Suprapubic skin (tissue), 4 donors: ENCODE results near the gene GDF2. TPM values are rescaled to one million over a fixed set of nuclear protein-coding genes. Genes with fewer than 3 reads are reported as not detected.
A peak's percentile ranks its signal among the peaks of the same experiment; 100 is the strongest.

Source experiments
- DNase-seq, 2 donors: peaks; one replicate each; pipeline ENCODE4 v3.0.0-alpha.2; 2019; ENCODE audit warnings: low spot score in 2 of 2
- H3K27ac ChIP-seq: fragments of 200-600 bp; sonication (generic); one replicate; pipeline ENCODE4 v1.5.1; 2019
- H3K27me3 ChIP-seq: fragments of 200-600 bp; sonication (generic); one replicate; pipeline ENCODE4 v1.5.1; 2019
- H3K36me3 ChIP-seq: fragments of 200-600 bp; sonication (generic); one replicate; pipeline ENCODE4 v1.5.1; 2019
- H3K4me1 ChIP-seq: fragments of 200-600 bp; sonication (generic); one replicate; pipeline ENCODE4 v1.5.1; 2019
- H3K4me3 ChIP-seq: fragments of 200-600 bp; sonication (generic); one replicate; pipeline ENCODE4 v1.5.1; 2019; ENCODE audit warnings: mild to moderate bottlenecking
- H3K9me3 ChIP-seq: fragments of 200-600 bp; sonication (generic); one replicate; pipeline ENCODE4 v1.5.1; 2019
- CTCF ChIP-seq, 2 donors: fragments of 200-600 bp in 1 of 2; fragments of 450-650 bp in 1 of 2; sonication (generic) in 1 of 2; IDR thresholded peaks; one replicate each; pipeline ENCODE4 v1.5.1; 2016 to 2019; ENCODE audit warnings: antibody characterized with exemption in 2 of 2, mild to moderate bottlenecking in 1 of 2, moderate library complexity in 1 of 2
- EP300 ChIP-seq: sonication (generic); formaldehyde crosslinking; IDR thresholded peaks from one replicate; pipeline ENCODE4 v1.6.1; 2017; ENCODE audit warnings: antibody characterized with exemption
- POLR2A ChIP-seq, 2 donors: fragments of 450-650 bp; IDR thresholded peaks; one replicate each; pipeline ENCODE4 v1.6.1; 2017; ENCODE audit warnings: antibody characterized with exemption in 2 of 2, mild to moderate bottlenecking in 2 of 2, moderate library complexity in 2 of 2
- POLR2AphosphoS5 ChIP-seq, 3 donors: sonication (generic); formaldehyde crosslinking; IDR thresholded peaks; one replicate each; pipeline ENCODE4 v1.6.1; 2017; ENCODE audit warnings: antibody characterized with exemption in 3 of 3
- WGBS: methylation state at CpG from one replicate; pipeline ENCODE4 v1.1.5; 2018; 5-methylcytosine and 5-hydroxymethylcytosine counted together
- total RNA-seq, 4 donors: library from RNA; depleted of rRNA; stranded (reverse); fragments of >200 nt; gene quantifications; one replicate each; pipeline ENCODE4 v1.1.0, GENCODE V29; 2016

Gene GDF2
- total RNA-seq, 4 donors from 2014 or later, result not detected

- H3K4me3 ChIP-seq, result no peak overlapping the region
- peaks cover 5% of the 10 kb centered on the region for H3K4me1 ChIP-seq
- H3K27me3 ChIP-seq, result peaks cover 29% of the 10 kb centered on the region
- no peak overlapping the region for H3K27ac ChIP-seq
- no peak for DNase-seq
- no peaks in the 10 kb centered on the region for H3K36me3 ChIP-seq
- no peaks in the 10 kb centered on the region for H3K9me3 ChIP-seq
- WGBS, result 70% methylated on average over 1 of the region's 2 CpGs
- TF ChIP-seq POLR2A (IDR thresholded peaks at IDR 0.05), result no peak
- no peak for TF ChIP-seq EP300
- TF ChIP-seq POLR2AphosphoS5 (IDR thresholded peaks at IDR 0.05), result no peak
- TF ChIP-seq CTCF (IDR thresholded peaks at IDR 0.05), result no peak
Observed at GRCh38 chr10:47305566-47305965, 16.7 kb upstream of the GDF2 start.

DNA sequence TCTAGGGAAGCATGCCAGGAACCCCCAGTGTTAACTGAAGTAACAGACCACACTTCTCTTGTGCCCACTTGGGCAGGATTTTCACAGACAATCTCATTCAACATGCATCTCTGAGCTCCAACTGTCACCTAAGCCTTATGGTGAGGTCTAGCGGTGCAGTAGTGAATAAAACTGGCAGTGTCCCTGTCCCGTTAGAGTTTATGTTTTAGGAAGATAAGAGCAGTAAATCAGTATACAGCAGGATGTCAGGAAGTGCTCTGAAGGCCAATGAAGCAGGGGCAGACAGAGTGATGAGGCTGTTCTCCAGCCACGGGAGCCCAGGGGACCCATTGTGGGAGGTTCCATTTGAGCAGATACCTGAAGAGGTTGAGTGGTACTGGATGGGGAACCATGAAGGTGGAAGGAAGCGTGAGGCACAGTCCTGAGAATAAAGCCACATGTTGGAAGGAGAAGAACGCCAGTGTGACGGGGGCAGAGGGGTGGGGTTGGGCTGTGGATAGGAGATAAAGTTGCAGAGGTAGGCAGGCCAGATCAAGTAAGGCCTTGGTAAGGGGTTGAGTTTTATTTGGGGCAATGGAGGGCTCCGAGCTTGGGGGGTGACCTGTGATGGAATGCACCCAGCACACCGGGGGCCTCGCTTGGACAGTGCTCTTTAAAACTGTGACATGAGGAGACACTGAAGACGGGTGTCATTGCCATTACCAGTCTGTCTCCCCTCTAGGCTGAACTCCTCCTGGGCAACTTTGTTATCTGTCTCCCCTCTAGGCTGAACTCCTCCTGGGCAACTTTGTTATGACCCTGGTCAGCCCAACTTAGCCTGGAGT is 15.7 kb upstream of the GDF2 start:
- TF ChIP-seq POLR2AphosphoS5 (IDR thresholded peaks at IDR 0.05) (no peak), EP300 (no peak), POLR2A (IDR thresholded peaks at IDR 0.05) (no peak), CTCF (IDR thresholded peaks at IDR 0.05) (no peak)
- no peak overlapping the region for H3K4me3 ChIP-seq
- 75% methylated on average over 10 of the region's 10 CpGs for WGBS
- peaks cover 1% of the 10 kb centered on the region for H3K4me1 ChIP-seq
- no peak overlapping the region for H3K27ac ChIP-seq
- H3K9me3 ChIP-seq, result no peaks in the 10 kb centered on the region
- DNase-seq, result no peak
- no peaks in the 10 kb centered on the region for H3K36me3 ChIP-seq
- peaks cover 19% of the 10 kb centered on the region for H3K27me3 ChIP-seq

GRCh38 chr10:47307381-47307780 is 14.9 kb upstream of the GDF2 start:
- peaks cover 9% of the 10 kb centered on the region for H3K4me1 ChIP-seq
- 96% methylated on average over 3 of the region's 3 CpGs for WGBS
- H3K36me3 ChIP-seq, result no peaks in the 10 kb centered on the region
- peaks cover 12% of the 10 kb centered on the region for H3K27me3 ChIP-seq
- no peak for DNase-seq
- H3K4me3 ChIP-seq, result no peak overlapping the region
- TF ChIP-seq POLR2AphosphoS5 (IDR thresholded peaks at IDR 0.05) (no peak), POLR2A (IDR thresholded peaks at IDR 0.05) (no peak), CTCF (IDR thresholded peaks at IDR 0.05) (no peak), EP300 (no peak)
- H3K9me3 ChIP-seq, result no peaks in the 10 kb centered on the region
- no peak overlapping the region for H3K27ac ChIP-seq

GRCh38 chr10:47308775-47309174 is 13.5 kb upstream of the GDF2 start:
- Histone ChIP-seq H3K27ac (no peak overlapping the region), H3K27me3 (peaks cover 8% of the 10 kb centered on the region), H3K9me3 (no peaks in the 10 kb centered on the region), H3K36me3 (no peaks in the 10 kb centered on the region), H3K4me1 (peaks cover 10% of the 10 kb centered on the region), H3K4me3 (no peak overlapping the region)
- no peak for DNase-seq
- no peak for TF ChIP-seq POLR2AphosphoS5 (IDR thresholded peaks at IDR 0.05)
- TF ChIP-seq EP300, result no peak
- no peak for TF ChIP-seq POLR2A (IDR thresholded peaks at IDR 0.05)
- no peak for TF ChIP-seq CTCF (IDR thresholded peaks at IDR 0.05)
- WGBS, result 79% methylated on average over 9 of the region's 9 CpGs

GRCh38 chr10:47309408-47310089 is 12.7 kb upstream of the GDF2 start:
- no peaks in the 10 kb centered on the region for H3K9me3 ChIP-seq
- 87% methylated on average over 24 of the region's 34 CpGs for WGBS
- peaks cover 5% of the 10 kb centered on the region for H3K27me3 ChIP-seq
- no peak overlapping the region for H3K27ac ChIP-seq
- H3K4me1 ChIP-seq, result peaks cover 10% of the 10 kb centered on the region
- TF ChIP-seq CTCF (IDR thresholded peaks at IDR 0.05) (peak in 1 of 2 donors; percentile 29), POLR2A (IDR thresholded peaks at IDR 0.05) (no peak)
- H3K36me3 ChIP-seq, result no peaks in the 10 kb centered on the region
- H3K4me3 ChIP-seq, result no peak overlapping the region
- no peak for DNase-seq
